ENCODE data around the gene FAR2. TPM values are rescaled to one million over a fixed set of nuclear protein-coding genes. Genes with fewer than 3 reads are reported as not detected.
"Not testable (repeated sequence)": the region's sequence is repeated elsewhere in the genome, so short reads cannot be mapped to it uniquely, and the experiment has no call there.

The FAR2 gene
- polyA plus RNA-seq, 3 donors: 37.0 to 39.3 (median 38.2) TPM

GRCh38 chr12:29273178-29273843 is 124.2 kb downstream of the FAR2 start:
- DNase-seq: no peak

- no peak for DNase-seq
Observed at GRCh38 chr12:29275834-29276233, 126.8 kb downstream of the FAR2 start.

DNA sequence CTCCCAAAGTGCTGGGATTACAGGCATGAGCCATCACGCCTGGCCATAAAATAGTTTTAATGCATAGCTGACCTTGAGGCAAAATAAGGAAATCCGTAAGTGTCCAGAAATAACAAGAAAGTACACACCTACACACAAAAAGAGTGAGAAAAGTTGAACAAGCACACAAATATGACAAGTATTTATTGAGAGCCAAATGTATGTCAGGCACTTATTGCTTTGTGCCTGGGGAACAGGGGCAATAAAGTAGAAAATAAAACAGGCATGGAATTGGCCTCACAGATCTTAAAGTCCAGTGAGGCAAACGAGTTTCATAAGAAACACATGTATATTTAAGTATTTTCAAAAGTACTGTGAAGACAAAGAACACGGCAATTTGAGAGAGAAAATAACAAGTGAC is 128.2 kb downstream of the FAR2 start:
- DNase-seq: no peak

DNA sequence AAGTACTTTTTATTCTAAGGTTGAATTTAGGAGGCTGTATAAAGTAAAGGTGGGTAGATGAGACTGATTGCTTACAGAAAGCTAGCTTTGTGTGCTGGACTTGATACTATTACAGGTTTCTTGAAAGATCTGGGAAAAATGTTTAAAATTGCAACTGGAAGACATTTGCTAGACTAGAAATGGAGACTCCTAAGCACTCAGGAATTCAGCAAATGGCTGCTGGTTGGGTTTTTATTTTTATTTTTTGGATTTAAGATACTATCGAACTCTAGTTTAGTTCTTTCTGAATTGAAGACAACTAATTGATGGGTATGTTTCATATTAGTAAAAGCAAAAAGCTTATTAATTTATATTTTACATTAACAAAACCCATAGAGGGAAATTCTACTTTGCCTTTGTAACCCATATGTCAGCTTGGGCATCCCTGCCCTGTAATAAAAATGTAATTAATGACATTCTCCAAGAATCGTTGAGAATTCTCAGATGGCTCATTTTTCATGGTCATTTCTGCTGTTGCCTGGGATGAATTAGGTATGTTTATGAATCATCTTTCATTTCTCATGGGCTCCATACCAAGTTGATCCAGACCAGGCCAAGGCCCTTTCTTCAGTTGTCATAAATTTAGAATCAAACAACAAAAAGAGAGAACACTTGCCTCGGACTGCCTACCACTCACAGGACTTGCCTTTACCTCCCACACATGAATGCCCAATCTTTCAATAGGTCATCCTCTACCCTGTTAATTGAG is 129.8 kb downstream of the FAR2 start:
- no peak for DNase-seq

DNA sequence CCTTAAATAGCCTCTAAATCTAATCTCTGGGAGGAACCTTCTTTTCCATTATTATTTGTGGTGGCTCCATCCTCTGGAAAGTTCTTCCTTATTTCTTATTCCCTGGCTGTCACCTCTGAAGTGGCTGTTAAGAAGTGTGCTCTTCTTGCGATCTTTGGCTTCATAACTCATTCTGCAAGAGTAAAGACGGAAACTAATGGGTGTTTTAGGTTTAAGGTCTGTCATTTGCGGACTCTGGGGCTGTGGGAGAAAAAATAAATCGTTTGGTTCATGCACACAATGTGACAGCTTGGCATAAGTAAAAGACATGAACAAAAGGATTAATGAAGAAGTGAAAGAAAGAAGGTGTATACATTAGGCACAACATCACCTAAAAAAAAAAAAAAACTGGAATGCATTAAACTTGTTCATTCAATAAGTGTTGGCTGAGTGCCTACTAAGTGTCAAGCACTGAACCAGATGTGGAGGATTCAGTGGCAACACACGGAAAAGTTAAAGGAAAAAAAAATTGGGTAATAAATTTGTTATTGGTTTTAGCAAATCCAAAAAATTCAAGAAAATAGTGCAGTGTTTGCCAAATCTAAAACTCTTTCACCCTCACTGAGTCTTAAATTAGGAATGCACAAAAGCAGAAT is 132.4 kb downstream of the FAR2 start:
- DNase-seq: no peak

DNA sequence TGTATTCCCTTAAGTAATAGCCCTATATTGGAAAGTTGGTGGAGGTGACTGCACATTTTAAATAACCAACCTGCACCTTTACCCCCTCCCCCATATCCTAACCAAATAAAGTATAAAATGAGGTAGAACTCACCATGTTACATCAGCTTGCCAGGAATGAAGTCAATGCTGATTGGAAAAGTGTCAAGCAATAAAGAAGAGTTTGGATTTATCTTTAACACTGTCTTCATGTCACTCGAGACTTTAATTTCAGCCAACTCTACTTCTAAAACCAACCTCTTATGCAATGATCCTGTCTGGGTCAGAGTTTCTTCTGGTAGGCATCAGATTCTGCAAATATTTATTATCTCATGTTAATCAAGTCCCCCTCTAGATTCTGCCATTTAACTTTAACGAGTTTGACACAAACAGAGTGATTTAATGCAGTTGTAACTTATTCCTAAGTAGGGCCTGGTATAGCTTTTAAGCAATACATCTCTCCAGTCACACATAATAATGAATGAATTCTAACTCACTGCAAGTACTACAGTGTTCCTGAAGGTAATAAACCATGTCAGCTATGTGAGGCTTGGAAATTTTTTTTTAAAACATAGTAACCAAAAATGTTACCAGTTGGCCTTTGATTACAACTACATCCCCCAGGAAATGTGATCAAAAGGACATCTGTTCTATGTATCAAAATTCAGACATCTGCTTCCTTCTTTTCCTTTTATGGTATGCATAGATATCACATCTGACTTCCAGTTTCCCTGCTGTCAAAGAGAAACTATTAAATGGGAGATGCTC is 133.1 kb downstream of the FAR2 start:
- no peak for DNase-seq

- no peak for DNase-seq
Observed at GRCh38 chr12:29283969-29284700, 135.1 kb downstream of the FAR2 start.

- no peak for DNase-seq
Observed at GRCh38 chr12:29286081-29286790, 137.2 kb downstream of the FAR2 start.

GRCh38 chr12:29287622-29288021 is 138.5 kb downstream of the FAR2 start:
- DNase-seq: no peak

DNA sequence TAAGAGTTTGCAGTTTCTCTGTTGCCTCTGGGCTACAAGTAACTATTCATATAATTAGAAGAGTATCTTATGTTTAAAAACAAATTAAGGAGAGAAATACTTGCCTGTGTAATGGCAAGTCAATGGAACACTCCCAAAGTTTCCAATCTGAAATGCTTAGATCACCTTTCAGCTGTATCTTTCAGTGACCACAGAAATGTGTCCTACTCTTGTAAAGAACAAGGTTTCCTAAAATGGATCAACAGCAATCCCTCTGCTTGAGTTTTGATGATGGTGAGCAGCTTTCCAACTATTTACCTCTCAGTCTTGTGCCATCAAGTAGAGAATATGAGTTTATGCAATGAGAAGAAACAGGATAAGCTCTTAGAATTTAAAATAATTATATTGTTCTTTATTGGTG is 139.0 kb downstream of the FAR2 start:
- DNase-seq: no peak

GRCh38 chr12:29290475-29290874 is 141.4 kb downstream of the FAR2 start:
- DNase-seq: not testable (repeated sequence)

DNA sequence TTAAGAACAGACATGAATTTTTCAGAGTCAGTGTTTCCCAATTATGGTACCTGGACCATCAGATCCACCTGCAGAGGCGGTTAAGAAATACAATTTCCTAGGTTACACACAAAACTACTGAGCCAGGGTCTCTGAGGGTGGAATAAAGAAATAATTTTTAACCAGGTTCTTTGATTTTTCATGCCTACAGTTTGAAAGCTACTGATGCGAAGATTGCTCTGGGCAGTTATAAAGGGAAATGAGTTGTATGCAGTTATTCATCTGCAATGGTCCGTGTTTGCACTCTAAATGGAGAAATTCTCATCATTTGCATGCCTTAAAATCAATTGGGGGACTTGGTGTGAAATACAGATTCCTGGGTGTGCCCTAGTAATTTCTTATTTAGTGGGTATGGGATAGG is 142.1 kb downstream of the FAR2 start:
- peak; percentile 41 for DNase-seq

DNA sequence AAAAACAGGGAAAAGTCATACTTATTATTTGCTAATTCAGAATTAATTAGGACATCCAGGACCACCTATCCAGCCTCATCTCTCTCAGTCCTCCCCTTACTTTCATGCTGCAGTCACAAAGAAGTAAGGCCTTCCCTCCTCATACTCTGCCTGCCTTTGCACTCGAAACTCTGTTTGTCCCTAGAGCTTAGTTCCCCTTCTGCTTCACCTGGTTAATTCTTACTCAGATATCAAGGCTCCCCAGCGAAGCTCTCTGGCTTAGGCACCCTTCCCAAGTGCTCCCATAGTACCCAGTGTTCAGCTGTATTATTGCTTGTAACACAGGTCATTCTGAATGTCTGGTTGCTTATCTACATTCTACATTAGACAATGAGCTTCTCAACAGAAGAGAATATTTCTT is 150.6 kb downstream of the FAR2 start:
- no peak for DNase-seq

DNA sequence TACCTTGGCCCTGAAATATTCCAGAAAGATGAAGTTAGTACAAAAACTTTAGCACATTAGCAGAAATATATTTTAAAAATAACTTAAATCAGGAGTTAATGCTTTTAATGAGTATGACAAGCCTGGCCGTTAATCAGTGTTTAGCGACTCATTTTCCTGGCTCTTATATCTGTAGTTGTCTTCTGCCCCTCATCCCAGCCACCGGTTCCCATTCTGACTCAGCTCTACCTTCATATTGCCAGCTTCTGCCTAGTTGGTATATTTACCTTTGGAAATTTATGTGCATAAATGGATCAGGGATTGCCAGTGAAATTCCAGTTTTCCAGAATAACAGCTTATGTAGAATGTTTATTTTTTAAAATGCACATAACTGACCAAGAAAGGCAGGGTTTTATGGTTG is 152.0 kb downstream of the FAR2 start:
- DNase-seq: no peak

GRCh38 chr12:29304388-29304787 is 155.3 kb downstream of the FAR2 start:
- DNase-seq: no peak

- no peak for DNase-seq
Observed at GRCh38 chr12:29306266-29306665, 157.2 kb downstream of the FAR2 start.

- no peak for DNase-seq
Observed at GRCh38 chr12:29306682-29307081, 157.6 kb downstream of the FAR2 start.

DNA sequence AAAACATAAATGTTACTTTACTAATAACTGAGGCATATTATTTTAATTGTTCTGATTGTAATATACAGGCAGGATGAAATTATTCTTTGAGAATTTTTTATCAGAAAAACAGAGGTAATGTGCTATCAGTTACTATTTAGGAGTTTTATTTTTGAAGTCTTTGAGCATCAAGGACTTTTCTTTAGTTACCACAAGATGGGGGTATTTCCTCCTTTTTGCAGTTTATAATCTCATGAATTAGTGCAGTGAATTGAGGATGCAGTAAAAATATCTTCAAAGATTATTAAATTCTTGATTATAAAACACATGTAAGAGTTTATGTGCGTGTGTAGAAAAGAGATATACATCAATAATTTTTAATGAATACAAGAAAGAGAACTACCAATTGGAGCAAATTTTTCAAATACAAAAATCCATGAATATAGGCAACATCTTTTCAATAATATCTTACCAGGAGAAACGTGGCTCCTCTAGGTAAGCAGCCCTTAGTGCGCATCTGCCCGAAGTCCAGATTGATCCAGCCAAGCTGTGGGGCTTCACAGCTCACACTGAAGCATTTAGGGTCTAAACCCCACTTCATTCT is 160.3 kb downstream of the FAR2 start:
- DNase-seq: no peak

DNA sequence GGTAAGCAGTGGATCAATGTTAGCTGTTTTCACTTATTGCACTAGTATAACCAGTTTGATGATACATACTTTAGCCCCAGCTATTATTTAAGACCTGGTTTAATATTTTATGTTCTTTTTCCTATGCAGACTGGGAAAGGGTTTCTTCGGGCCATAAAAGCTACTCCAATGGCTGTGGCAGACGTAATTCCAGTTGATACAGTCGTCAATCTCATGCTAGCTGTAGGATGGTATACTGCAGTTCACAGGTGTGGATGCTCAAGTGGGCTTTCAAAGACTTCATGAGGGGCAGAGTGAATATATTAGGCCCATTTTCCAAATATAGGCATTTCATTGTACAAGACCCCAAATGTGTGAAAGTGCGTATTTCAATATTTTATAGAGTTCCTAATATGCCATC is 161.8 kb downstream of the FAR2 start:
- DNase-seq: no peak

GRCh38 chr12:29314416-29314815 is 165.3 kb downstream of the FAR2 start:
- DNase-seq: no peak

- no peak for DNase-seq
Observed at GRCh38 chr12:29316752-29317151, 167.7 kb downstream of the FAR2 start.
